DMS153 treated with DMSO at 0.1 percent for 48 hours (cell line): ENCODE results near the gene BABAM1.

ENCODE experiments used
- DNase-seq: peaks from one replicate; lab custom pipeline; 2025; ENCODE audit not compliant: unreplicated experiment; lab: John Stamatoyannopoulos, UW

BABAM1 gene

GRCh38 chr19:17243211-17243829 lies 23.9 kb upstream of the BABAM1 start:
- DNase-seq = no peak

DNA sequence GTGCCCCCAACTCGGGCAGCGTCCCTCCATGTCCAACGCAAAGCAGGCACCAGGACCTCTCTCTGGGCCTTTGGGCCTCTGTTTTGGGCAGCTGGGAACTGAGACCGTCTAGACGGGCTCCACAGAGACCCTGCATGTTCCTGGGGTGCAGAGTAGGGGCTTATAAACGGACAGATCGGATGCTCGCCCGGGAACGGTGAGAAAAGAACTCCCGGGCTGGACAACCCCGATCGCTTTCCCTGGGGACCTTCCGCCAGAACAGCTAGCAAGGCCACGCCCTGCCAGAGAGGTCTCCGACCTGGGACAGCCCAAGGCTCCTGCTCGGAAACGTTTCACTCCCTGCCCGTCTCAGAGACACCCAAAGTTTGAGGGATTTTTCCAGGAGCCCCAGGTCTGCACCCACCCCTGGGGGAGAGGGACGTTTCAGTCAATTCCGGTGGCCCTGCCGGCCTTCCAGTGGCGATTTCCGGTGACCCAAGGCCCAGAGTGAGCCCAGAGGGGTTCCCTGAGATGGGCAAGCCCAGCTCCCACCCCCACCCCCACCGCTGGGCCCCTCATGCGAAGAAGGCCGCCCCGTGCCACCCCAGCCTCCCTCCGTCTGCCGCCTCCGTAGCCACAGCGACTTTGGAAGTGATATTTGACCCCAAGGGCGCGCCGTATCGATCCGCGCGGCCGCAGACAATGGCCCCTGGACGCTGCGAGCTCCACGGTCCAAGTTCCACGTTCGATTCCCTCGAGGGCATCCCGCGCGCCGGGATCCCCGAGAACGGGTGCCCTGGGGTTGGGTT lies 23.2 kb upstream of the BABAM1 start:
- DNase-seq = no peak

GRCh38 chr19:17244618-17245534 lies 22.4 kb upstream of the BABAM1 start:
- no peak for DNase-seq

GRCh38 chr19:17245535-17245984 lies 21.7 kb upstream of the BABAM1 start, which contains the start of gene NR2F6:
TSS of gene NR2F6 (minus strand) at chr19:17245919. CDS start at chr19:17245220, 699 bp downstream.
- DNase-seq = no peak

GRCh38 chr19:17246681-17247425 lies 20.4 kb upstream of the BABAM1 start:
- DNase-seq = peak; percentile 44

DNA sequence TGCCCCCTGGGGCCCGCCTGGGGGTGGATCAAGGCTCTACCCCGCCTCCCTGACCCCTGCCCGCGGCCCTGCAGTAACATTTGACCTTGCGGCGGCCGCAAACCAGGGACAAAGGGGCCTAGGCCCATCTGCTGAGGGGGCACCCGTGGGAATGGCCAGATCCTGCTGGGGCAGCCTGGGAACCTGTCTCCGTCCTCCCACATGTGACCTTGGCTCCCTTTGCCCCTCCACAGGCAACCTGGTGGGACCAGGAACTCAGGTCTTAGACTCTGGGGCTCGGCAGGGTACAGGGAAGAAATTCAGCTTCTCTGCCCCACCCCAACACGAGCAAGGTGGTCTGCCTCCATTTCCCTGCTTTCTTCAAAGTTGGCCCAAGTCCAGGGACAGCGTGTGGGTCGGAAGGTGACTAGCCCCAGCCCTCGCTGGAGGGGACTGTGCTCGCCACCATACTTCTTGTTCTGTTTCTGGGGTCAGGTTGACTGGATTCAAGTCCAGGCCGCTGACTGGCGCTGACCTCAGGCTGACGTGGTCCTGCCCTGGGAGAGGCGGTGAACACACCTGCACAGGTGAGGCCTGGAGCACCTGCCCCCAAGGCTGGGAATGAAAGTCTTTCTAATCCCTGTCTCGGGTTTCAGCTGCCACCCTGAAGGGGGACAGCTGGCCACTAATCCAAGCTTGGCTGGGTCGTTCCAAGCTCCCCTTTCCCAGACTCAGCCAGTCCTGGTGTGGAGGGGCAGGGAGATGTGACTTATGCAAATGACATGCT lies 19.0 kb upstream of the BABAM1 start:
- DNase-seq = no peak

GRCh38 chr19:17249887-17250548 lies 17.2 kb upstream of the BABAM1 start:
- DNase-seq = no peak

DNA sequence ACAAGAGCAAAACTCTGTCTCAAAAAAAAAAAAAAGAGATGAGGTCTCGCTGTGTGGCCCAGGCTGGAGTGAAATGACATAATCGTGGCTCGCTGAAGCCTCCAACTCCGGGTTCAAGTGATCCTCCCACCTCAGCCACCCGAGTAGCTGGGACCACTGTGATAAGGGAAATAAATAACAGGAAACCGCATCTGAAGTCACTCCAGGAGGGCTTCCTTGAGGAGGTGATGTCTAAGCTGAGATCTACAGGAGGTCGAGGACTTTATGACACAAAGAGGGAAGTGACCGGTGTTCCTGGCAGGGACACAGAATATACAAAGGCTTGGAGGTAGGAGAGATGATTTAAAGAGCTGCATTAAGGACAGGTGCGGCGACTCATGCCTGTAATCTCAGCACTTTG lies 12.6 kb upstream of the BABAM1 start:
- DNase-seq = no peak

- no peak for DNase-seq
Observed at GRCh38 chr19:17255150-17255621, 12.1 kb upstream of the BABAM1 start.

DNA sequence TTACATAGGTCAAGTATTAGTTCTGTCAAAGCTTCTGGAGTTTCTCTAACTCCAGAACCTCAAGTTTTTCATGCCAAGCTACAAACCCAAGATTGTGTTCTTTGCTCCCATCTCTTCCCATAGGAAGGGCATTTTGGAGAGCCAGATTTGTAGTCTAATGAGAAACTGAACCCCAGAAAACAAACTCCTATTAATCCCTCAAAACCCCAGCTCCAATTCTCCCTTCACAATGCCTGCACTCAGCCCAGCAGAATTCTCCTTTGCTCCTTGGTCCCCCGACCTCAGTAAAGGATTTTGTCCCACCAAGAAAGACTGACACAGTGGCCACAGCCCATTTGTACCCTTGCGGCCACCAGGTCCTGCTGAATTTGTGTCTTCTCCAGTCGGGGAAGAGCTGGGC lies 11.1 kb upstream of the BABAM1 start:
- no peak for DNase-seq

DNA sequence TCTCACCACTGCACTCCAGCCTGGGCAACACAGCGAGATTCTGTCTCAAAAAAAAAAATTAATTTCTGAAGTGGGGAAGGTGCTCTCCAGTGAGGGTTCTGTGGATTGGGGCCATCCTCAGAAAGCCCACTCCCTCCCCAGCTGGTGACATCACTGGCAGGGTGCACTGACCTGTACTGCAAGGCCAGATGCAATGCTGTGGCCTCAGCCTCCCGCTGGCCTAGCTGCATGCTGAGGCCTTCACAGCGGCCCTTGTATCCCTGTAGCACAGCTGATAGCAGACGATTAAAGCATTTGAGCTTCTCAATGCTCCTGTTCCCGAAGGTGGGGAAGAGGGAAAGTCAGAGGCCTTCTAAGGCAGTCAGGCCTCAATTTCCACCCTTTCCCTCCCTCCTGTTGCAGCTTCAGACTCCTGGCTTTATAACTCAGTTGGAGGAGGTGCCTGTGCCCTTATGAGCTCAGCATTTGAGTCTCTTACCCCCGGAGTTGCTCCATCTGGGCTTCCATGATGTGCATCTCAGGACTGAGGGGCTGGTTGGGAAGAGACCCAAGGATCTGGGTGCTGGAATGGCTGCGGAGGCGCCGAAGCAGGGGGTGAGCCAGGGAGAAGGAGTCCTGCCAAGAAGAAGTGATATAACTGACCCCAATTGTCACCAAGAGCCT lies 8.0 kb upstream of the BABAM1 start:
- no peak for DNase-seq

DNA sequence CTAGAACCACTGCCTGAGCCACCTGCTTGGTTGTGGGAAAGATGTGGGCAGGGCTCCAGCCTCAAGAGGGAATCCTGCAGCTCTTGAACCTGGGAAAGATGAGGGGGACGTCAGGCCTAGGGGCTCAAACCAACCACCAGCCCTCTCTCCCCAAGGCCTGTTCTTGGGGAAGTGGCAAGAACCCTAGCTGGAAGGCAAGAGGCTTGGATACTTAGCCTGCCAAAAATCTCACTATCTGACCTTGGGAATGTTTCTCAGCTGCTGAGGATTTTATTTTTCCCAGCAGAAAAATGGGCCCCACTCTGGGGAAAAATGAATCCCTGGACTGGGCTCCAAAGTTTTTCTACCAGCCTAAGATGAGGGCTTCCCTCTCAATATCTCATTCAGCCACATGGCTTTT lies 7.3 kb upstream of the BABAM1 start:
- DNase-seq = no peak

GRCh38 chr19:17260842-17261325 lies 6.4 kb upstream of the BABAM1 start:
- DNase-seq = peak; percentile 80

DNA sequence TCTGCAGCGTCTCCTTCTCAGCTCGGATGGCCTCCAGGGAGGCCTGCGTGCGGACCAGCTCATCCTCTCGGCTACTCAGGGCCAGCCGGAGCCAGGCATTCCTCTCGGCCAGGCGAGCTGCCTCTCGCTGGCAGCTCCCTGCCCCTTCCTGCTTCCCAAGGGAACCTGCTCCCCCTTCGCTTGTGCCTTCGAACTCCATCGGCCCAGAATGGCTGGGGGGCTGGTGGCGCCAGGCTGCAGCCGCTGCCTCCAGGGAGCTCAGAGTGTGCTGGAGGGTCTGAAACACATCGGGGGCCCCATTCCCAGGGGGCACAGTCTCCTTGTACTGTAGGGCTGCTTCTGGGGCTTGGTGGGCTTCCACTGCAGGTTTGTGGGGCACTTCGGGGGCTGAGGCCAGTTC lies 4.7 kb upstream of the BABAM1 start:
- DNase-seq = no peak

DNA sequence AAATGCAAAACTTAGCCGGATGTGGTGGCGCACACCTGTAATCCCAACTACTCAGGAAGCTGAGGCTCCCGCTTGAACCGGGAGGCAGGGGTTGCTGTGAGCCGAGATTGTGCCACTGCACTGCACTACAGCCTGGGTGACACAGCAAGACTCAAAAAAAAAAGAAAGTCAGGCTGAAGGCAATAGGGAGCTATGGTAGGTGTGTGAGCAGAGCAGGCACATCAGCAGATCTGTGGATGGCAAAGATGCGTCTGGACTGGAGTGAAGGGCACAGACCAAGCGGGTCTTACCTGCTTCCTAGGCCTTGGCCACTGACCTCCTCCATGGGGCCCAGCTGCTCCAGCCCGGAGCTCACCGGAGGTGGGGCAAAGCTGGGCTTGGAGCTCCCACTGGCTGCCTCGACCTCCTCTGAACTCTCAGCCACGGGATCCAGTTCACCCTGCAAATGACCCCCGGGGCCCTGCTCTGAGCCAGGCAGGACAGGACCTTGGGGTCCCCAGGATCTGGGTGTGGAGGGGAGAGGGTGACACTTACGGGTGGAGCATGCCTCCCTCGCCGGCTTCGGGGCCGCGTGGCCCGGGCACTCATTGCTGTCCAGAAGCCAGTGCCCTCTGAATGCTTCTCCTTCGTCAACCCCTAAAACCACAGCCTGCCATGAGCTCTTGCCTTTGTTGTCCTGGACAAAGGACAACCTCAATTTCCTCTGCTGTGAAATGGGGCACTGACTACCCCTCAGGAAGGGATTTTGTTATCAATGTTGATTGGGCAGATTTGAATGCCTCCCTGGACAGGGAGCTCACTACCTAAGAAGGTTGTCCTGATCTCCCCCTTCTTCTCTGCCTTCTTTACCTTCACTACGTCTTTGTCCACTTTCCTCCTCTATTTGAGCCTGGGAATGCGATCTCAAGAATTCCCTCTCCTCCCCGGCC lies 3.3 kb upstream of the BABAM1 start:
- no peak for DNase-seq

- DNase-seq = no peak
Observed at GRCh38 chr19:17264641-17264979, 2.6 kb upstream of the BABAM1 start, which contains the start of gene USHBP1. TSS of gene USHBP1 (minus strand) at chr19:17264745. CDS start at chr19:17264299, 446 bp downstream.

GRCh38 chr19:17266026-17266425 lies 1.2 kb upstream of the BABAM1 start:
- no peak for DNase-seq

DNA sequence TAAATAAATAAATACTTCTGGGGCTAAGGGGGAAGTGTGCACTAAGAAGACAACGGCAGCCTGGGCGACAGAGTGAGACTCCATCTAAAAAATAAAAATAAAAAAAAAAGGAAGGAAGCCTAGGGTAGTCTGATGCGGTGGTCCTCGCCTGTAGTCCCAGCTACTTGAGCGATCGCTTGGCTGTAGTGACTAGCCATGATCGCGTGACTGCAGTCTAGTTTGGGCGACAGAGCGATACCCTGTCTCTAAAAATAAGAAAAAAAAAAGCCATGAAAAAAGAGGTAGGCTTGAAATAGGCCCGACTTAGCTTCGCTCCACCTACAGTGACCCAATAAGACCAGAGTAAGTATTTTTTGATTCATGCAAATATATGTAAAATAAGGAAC lies 661 bp upstream of the BABAM1 start:
- no peak for DNase-seq
